A549 treated with AZD2906 at 1 μM for 4 hours (cell line): ENCODE results near the gene OR6C2. TPM values are rescaled to one million over a fixed set of nuclear protein-coding genes. Genes with fewer than 3 reads are reported as not detected.

Experiments used
- total RNA-seq: library from RNA; stranded (reverse); fragments of 200-300 nt; extraction: Qiagen RNA extraction; gene quantifications from 5 replicates; pipeline ENCODE4 v1.2.3, GENCODE V29; 2022

Gene OR6C2
- not detected in 5 replicates for total RNA-seq

DNA sequence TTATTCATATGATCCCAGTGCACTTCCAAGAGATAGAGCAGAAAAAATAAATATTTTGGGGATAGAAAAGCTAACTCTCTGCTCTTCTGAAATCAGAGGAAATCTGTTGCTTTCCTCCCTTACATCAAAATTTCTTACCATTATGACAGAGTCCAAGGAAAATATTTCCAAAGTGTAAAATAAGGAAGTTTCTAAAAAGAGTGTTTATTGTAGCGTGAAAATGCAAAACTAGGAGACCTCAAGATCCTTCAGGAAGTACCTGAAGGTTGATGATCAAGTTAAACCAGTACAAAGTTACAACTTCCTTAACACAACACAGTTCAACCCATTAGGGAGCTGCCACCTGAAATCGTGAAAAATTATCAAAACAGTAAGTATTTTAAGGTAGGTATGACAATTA, at the start of gene OR6C2:
Gene OR6C2, plus strand, starts transcription at position 301 of the 400 bp plus-strand sequence. CDS start 8,138 bp downstream, outside the sequence.

DNA sequence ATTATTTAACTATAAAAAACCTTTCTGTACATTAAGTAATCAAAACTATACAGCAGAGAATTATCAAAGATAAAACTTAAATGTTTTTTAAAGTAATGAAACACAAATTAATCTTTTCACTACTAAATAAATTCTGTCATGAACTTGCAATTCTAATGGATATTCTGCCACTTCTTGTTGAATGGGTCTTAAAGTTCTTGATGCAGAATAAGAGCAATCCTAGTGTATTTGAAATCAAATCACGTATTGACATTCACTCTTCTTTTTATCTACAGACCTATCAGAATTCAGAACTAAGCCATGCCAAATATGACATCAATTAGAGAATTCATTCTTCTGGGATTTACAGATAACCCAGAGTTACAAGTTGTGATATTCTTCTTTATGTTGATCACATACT, 43.6 kb upstream of the OR6C2 start, which contains the start of gene OR6C65:
Gene OR6C65, plus strand, starts transcription at position 301 of the 400 bp plus-strand sequence. Its CDS starts 0 bp downstream, at position 301.

DNA sequence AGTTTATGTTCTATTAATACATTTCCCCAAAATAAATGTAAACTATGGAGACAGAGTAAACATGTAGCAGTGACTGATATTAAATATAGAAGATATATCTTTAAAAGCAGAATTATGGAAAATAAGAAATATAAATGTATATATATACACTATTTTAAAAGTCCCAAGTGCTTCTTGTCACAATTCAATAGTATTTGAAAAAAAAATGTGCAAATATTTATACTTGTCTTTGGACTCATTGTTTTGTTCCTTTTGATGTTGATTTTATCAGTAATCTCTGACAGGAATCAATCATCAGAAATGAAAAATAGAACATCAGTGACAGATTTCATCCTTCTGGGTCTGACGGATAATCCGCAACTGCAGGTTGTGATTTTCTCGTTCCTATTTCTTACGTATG, 17.9 kb upstream of the OR6C2 start, which contains the start of gene OR6C76:
Gene OR6C76, plus strand, starts transcription at position 301 of the 400 bp plus-strand sequence. Its CDS starts 0 bp downstream, at position 301.

GRCh38 chr12:55470088-55470829, 26.4 kb downstream of the OR6C2 start, which contains the start of gene OR6C70:
OR6C70 (minus strand) TSS chr12:55470138; CDS start chr12:55470138, 0 bp downstream.

DNA sequence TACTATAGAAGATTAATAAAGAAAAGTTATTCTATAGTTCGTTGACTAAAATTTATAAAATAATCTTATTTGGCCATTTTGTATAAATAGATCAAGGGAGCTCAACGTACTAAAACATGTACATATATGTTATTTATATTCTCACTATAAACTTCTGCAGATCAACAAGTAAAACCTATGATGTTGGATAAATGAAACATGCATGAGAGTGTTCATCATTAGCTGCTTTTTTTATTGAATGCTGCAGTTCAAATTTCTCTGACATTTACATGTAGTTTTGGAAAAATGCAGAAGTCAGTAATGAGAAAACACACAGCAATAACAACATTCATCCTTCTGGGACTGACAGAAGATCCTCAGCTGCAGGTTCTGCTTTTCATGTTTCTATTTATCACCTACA, 48.2 kb downstream of the OR6C2 start, which contains the start of gene OR6C68:
Gene OR6C68, plus strand, starts transcription at position 301 of the 400 bp plus-strand sequence. Its CDS starts 0 bp downstream, at position 301.

Other genes with a start within 250 kb of the OR6C2 start
- not detected in 5 replicates for gene OR10A7, start 223.1 kb upstream of the OR6C2 start, total RNA-seq
- gene OR6C74, start 199.5 kb upstream of the OR6C2 start, total RNA-seq: not detected in 5 replicates
- gene OR6C6, start 147.5 kb upstream of the OR6C2 start, total RNA-seq: not detected in 5 replicates
- not detected in 5 replicates for gene OR6C1, start 129.7 kb upstream of the OR6C2 start, total RNA-seq
- gene OR6C3, start 113.3 kb upstream of the OR6C2 start, total RNA-seq: not detected in 5 replicates
- not detected in 5 replicates for gene OR6C75, start 81.1 kb upstream of the OR6C2 start, total RNA-seq
- gene OR6C65, start 43.5 kb upstream of the OR6C2 start, total RNA-seq: not detected in 5 replicates
- gene OR6C76, start 17.8 kb upstream of the OR6C2 start, total RNA-seq: not detected in 5 replicates
- not detected in 5 replicates for gene OR6C70, start 26.1 kb downstream of the OR6C2 start, total RNA-seq
- not detected in 5 replicates for gene OR6C68, start 48.3 kb downstream of the OR6C2 start, total RNA-seq
- gene OR6C4, start 105.5 kb downstream of the OR6C2 start, total RNA-seq: not detected in 5 replicates
- not detected in 5 replicates for gene OR2AP1, start 128.4 kb downstream of the OR6C2 start, total RNA-seq
- not detected in 5 replicates for gene OR10P1, start 192.8 kb downstream of the OR6C2 start, total RNA-seq